ENCODE results near the gene ASH1L.

Gene ASH1L

DNA sequence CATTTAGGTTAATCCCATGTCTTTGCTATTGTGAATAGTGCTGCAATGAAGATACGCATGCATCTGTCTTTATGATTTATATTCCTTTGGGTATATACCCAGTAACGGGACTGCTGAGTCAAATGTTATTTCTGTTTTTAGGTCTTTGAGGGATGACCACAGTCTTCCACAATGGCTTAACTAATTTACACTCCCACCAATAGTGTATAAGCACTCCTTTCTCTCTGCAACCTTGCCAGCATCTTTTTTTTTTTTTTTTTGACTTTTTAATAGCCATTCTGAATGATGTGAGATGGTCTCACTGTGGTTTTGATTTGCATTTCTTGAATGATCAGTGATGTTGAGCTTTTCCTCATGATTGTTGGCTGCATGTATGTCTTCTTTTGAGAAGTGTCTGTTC, 33.5 kb downstream of the ASH1L start:
- Histone ChIP-seq H3K36me3 (ENCODE audit: control insufficient read depth in 4 of 4, insufficient read depth in 4 of 4, low read length in 3 of 4) (peaks cover 0 to 2% (median 1%) of the 10 kb centered on the region in 4 experiments), H3K27me3 (replicated peaks in 2 of 5; ENCODE audit: control insufficient read depth in 4 of 5, insufficient read depth in 5 of 5, low read length in 4 of 5) (no peaks in the 10 kb centered on the region), H3K27ac (ENCODE audit: insufficient read depth in 1 of 2, low read depth in 1 of 2, low read length in 2 of 2, poor library complexity in 1 of 2, severe bottlenecking in 2 of 2) (no peak overlapping the region), H3K9me3 (ENCODE audit: control extremely low read depth in 1 of 5, control insufficient read depth in 4 of 5, insufficient read depth in 2 of 5, low read depth in 1 of 5, low read length in 4 of 5) (no peaks in the 10 kb centered on the region), H3K4me3 (ENCODE audit: control insufficient read depth in 1 of 7, extremely low read depth in 1 of 7, insufficient read depth in 4 of 7, low read depth in 2 of 7, low read length in 6 of 7) (no peak overlapping the region), H3K4me1 (ENCODE audit: control extremely low read depth in 1 of 4, control insufficient read depth in 4 of 4, insufficient read depth in 4 of 4, low read length in 3 of 4) (peaks cover 0 to 6% (median 2%) of the 10 kb centered on the region in 4 experiments)
- ChIA-PET CTCF (no interaction called here), POLR2A (no interaction called here)
- DNase-seq: no peak
- WGBS (ENCODE audit: insufficient coverage): no CpG with 5 or more reads among the region's 2 CpGs

DNA sequence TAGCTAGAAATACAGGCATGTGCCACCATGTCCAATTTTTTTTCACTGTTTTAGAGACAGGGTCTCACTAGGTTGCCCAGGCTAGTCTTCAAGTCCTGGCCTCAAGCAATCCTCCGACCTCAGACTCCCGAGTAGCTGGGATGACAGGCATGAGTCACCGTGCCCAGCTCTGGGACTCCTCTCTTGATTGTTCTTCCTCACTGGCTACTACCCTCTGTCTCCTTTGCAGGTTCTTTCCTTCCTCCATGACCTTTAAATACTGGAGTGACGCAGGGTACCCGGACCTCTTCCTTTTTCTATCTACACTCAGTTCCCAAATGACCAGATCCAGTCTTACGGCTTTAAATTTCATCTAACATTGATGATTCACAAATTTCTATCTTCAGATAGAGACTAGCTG, 34.9 kb downstream of the ASH1L start:
- H3K9me3 ChIP-seq (ENCODE audit: control extremely low read depth in 1 of 5, control insufficient read depth in 4 of 5, insufficient read depth in 2 of 5, low read depth in 1 of 5, low read length in 4 of 5): no peaks in the 10 kb centered on the region
- POLR2A ChIA-PET: no interaction called here
- no peak overlapping the region for H3K27ac ChIP-seq (ENCODE audit: insufficient read depth in 1 of 2, low read depth in 1 of 2, low read length in 2 of 2, poor library complexity in 1 of 2, severe bottlenecking in 2 of 2)
- peaks cover 0 to 6% (median 2%) of the 10 kb centered on the region in 4 experiments for H3K4me1 ChIP-seq (ENCODE audit: control extremely low read depth in 1 of 4, control insufficient read depth in 4 of 4, insufficient read depth in 4 of 4, low read length in 3 of 4)
- WGBS (ENCODE audit: insufficient coverage): 87% methylated on average over 6 of the region's 6 CpGs
- H3K27me3 ChIP-seq (replicated peaks in 2 of 5; ENCODE audit: control insufficient read depth in 4 of 5, insufficient read depth in 5 of 5, low read length in 4 of 5): no peaks in the 10 kb centered on the region
- DNase-seq: no peak
- H3K36me3 ChIP-seq (ENCODE audit: control insufficient read depth in 4 of 4, insufficient read depth in 4 of 4, low read length in 3 of 4): peaks cover 0 to 2% (median 0%) of the 10 kb centered on the region in 4 experiments
- CTCF ChIA-PET: interaction anchor here (0.7 to 1.5 kb wide), 6 partner anchors 9 to 109 kb away, joined by 3 to 6 read pairs (median 4); no protein-coding TSS in a partner anchor
- H3K4me3 ChIP-seq (ENCODE audit: control insufficient read depth in 1 of 7, extremely low read depth in 1 of 7, insufficient read depth in 4 of 7, low read depth in 2 of 7, low read length in 6 of 7): no peak overlapping the region

DNA sequence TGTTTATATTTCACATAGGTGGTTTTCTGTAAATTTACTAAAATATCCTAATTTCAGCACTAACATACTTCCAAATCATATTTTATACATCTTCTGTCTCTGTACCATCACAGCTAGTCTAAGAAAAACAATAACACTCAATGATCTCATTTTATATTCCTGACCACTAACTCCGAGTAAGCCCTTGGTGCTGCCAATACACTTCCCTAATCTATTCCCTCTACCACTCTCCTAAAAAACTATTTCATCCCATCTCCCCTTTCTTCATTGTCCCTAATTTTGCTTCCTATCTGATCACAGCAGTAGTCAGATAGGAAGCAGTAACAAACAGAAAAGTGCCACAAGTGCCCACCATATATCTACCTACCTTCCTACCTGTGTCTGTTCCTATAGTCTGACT, 36.2 kb downstream of the ASH1L start:
- no peak for DNase-seq
- ChIA-PET CTCF (no interaction called here), POLR2A (no interaction called here)
- Histone ChIP-seq H3K36me3 (ENCODE audit: control insufficient read depth in 4 of 4, insufficient read depth in 4 of 4, low read length in 3 of 4) (peaks cover 0 to 2% (median under 1%) of the 10 kb centered on the region in 4 experiments), H3K27me3 (replicated peaks in 2 of 5; ENCODE audit: control insufficient read depth in 4 of 5, insufficient read depth in 5 of 5, low read length in 4 of 5) (no peaks in the 10 kb centered on the region), H3K9me3 (ENCODE audit: control extremely low read depth in 1 of 5, control insufficient read depth in 4 of 5, insufficient read depth in 2 of 5, low read depth in 1 of 5, low read length in 4 of 5) (no peaks in the 10 kb centered on the region), H3K4me1 (ENCODE audit: control extremely low read depth in 1 of 4, control insufficient read depth in 4 of 4, insufficient read depth in 4 of 4, low read length in 3 of 4) (peaks cover 0 to 6% (median 3%) of the 10 kb centered on the region in 4 experiments), H3K4me3 (ENCODE audit: control insufficient read depth in 1 of 7, extremely low read depth in 1 of 7, insufficient read depth in 4 of 7, low read depth in 2 of 7, low read length in 6 of 7) (no peak overlapping the region), H3K27ac (ENCODE audit: insufficient read depth in 1 of 2, low read depth in 1 of 2, low read length in 2 of 2, poor library complexity in 1 of 2, severe bottlenecking in 2 of 2) (no peak overlapping the region)
- 100% methylated on average over 1 of the region's 1 CpG for WGBS (ENCODE audit: insufficient coverage)

DNA sequence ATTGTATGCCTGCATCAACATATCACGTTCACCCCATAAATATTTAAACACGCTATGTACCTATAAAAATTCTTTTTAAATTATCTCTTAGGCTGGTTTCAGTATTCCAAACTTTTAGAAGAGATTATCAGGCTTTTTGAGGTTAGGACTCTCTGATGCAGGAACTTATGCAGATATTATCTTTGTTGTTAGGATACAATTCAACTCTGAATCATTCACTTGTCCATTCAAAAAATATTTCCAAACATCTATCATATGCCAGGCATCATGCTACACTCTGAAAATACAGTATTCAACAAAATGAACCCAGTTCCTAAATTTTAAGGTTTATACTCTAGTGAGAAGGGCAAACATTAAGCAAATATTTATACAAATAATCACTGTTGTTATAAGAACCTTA, 40.5 kb downstream of the ASH1L start:
- H3K36me3 ChIP-seq (ENCODE audit: control insufficient read depth in 4 of 4, insufficient read depth in 4 of 4, low read length in 3 of 4): peaks cover under 1 to 12% (median 9%) of the 10 kb centered on the region in 4 experiments
- no peak overlapping the region for H3K4me3 ChIP-seq (ENCODE audit: control insufficient read depth in 1 of 7, extremely low read depth in 1 of 7, insufficient read depth in 4 of 7, low read depth in 2 of 7, low read length in 6 of 7)
- H3K9me3 ChIP-seq (ENCODE audit: control extremely low read depth in 1 of 5, control insufficient read depth in 4 of 5, insufficient read depth in 2 of 5, low read depth in 1 of 5, low read length in 4 of 5): no peaks in the 10 kb centered on the region
- no CpG with 5 or more reads among the region's 2 CpGs for WGBS (ENCODE audit: insufficient coverage)
- ChIA-PET POLR2A (no interaction called here), CTCF (interaction anchor here (2.1 kb wide), 1 partner anchor 8 kb away, joined by 4 read pairs; no protein-coding TSS in a partner anchor)
- H3K27me3 ChIP-seq (replicated peaks in 2 of 5; ENCODE audit: control insufficient read depth in 4 of 5, insufficient read depth in 5 of 5, low read length in 4 of 5): no peaks in the 10 kb centered on the region
- no peak overlapping the region for H3K27ac ChIP-seq (ENCODE audit: insufficient read depth in 1 of 2, low read depth in 1 of 2, low read length in 2 of 2, poor library complexity in 1 of 2, severe bottlenecking in 2 of 2)
- DNase-seq: no peak
- peaks cover 0 to 3% (median 1%) of the 10 kb centered on the region in 4 experiments for H3K4me1 ChIP-seq (ENCODE audit: control extremely low read depth in 1 of 4, control insufficient read depth in 4 of 4, insufficient read depth in 4 of 4, low read length in 3 of 4)

DNA sequence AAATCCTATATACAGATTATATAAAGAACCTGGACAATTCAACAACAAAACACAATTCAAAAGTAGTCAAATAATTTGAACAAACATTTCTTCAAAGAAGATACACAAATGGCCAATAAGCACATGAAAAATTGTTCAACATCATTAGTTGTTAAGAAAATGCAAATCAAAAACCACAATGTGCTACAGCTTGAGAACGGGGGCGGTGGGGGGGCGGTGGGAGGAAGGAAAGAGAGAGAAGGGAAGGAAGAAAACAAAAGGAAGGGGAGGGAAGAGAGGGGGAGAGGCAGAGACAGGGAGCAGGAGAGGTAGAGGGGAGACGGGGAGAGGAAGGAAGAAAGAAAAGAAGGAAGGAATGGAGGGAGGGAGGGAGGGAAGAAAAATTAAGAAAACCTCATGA, 44.1 kb downstream of the ASH1L start:
- ChIA-PET CTCF (interaction anchor here (0.7 kb wide), 1 partner anchor 17 kb away, joined by 3 read pairs; no protein-coding TSS in a partner anchor), POLR2A (interaction anchor here (0.6 kb wide), 1 partner anchor 17 kb away, joined by 3 read pairs; no protein-coding TSS in a partner anchor)
- WGBS (ENCODE audit: insufficient coverage): 0% methylated on average over 1 of the region's 4 CpGs

DNA sequence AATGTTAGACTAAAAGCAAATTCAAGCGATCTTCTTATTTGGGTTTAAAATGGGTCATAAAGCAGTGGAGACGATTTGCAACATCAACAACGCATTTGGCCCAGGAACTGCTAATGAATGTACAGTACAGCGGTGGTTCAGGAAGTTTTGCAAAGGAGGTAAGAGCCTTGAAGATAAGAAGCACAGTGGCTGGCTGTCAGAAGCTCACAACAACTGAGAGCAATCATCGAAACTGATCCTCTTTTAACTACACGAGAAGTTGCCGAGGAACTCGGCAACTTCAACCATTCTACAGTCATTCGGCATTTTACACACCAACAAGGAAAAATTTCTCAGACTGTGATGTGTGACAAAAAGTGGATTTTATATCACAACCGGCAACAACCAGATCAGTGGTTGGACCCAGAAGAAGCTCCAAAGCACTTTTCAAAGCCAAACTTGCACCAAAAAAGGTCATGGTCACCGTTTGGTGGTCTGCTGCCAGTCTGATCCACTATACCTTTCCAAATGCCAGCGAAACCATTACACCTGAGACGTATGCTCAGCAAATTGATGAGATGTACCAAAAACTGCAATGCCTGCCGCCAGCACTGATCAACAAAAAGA, 47.9 kb downstream of the ASH1L start:
- CTCF ChIA-PET: interaction anchor here (1.0 to 1.4 kb wide), 4 partner anchors 10 to 102 kb away, joined by 3 to 6 read pairs (median 3); no protein-coding TSS in a partner anchor
- Histone ChIP-seq H3K9me3 (ENCODE audit: control extremely low read depth in 1 of 5, control insufficient read depth in 4 of 5, insufficient read depth in 2 of 5, low read depth in 1 of 5, low read length in 4 of 5) (no peaks in the 10 kb centered on the region), H3K27me3 (replicated peaks in 2 of 5; ENCODE audit: control insufficient read depth in 4 of 5, insufficient read depth in 5 of 5, low read length in 4 of 5) (no peaks in the 10 kb centered on the region), H3K36me3 (ENCODE audit: control insufficient read depth in 4 of 4, insufficient read depth in 4 of 4, low read length in 3 of 4) (peaks cover 4 to 12% (median 5%) of the 10 kb centered on the region in 4 experiments), H3K27ac (ENCODE audit: insufficient read depth in 1 of 2, low read depth in 1 of 2, low read length in 2 of 2, poor library complexity in 1 of 2, severe bottlenecking in 2 of 2) (peak overlapping the region in 1 of 2 experiments; percentile 50), H3K4me1 (ENCODE audit: control extremely low read depth in 1 of 4, control insufficient read depth in 4 of 4, insufficient read depth in 4 of 4, low read length in 3 of 4) (peaks cover 0 to 10% (median 4%) of the 10 kb centered on the region in 4 experiments), H3K4me3 (ENCODE audit: control insufficient read depth in 1 of 7, extremely low read depth in 1 of 7, insufficient read depth in 4 of 7, low read depth in 2 of 7, low read length in 6 of 7) (no peak overlapping the region)
- POLR2A ChIA-PET: no interaction called here
- peak; percentile 18 to 67 (median 48) for DNase-seq
- WGBS (ENCODE audit: insufficient coverage): 63% methylated on average over 8 of the region's 14 CpGs

More for the DNA sequence above, 44.1 kb downstream of the ASH1L start:
- Histone ChIP-seq H3K27me3 (replicated peaks in 2 of 5; ENCODE audit: control insufficient read depth in 4 of 5, insufficient read depth in 5 of 5, low read length in 4 of 5) (no peaks in the 10 kb centered on the region), H3K4me3 (ENCODE audit: control insufficient read depth in 1 of 7, extremely low read depth in 1 of 7, insufficient read depth in 4 of 7, low read depth in 2 of 7, low read length in 6 of 7) (no peak overlapping the region), H3K27ac (ENCODE audit: insufficient read depth in 1 of 2, low read depth in 1 of 2, low read length in 2 of 2, poor library complexity in 1 of 2, severe bottlenecking in 2 of 2) (no peak overlapping the region), H3K4me1 (ENCODE audit: control extremely low read depth in 1 of 4, control insufficient read depth in 4 of 4, insufficient read depth in 4 of 4, low read length in 3 of 4) (peaks cover 0 to 11% (median 4%) of the 10 kb centered on the region in 4 experiments), H3K36me3 (ENCODE audit: control insufficient read depth in 4 of 4, insufficient read depth in 4 of 4, low read length in 3 of 4) (peaks cover 2 to 13% (median 9%) of the 10 kb centered on the region in 4 experiments), H3K9me3 (ENCODE audit: control extremely low read depth in 1 of 5, control insufficient read depth in 4 of 5, insufficient read depth in 2 of 5, low read depth in 1 of 5, low read length in 4 of 5) (no peaks in the 10 kb centered on the region)
- DNase-seq: no peak

DNA sequence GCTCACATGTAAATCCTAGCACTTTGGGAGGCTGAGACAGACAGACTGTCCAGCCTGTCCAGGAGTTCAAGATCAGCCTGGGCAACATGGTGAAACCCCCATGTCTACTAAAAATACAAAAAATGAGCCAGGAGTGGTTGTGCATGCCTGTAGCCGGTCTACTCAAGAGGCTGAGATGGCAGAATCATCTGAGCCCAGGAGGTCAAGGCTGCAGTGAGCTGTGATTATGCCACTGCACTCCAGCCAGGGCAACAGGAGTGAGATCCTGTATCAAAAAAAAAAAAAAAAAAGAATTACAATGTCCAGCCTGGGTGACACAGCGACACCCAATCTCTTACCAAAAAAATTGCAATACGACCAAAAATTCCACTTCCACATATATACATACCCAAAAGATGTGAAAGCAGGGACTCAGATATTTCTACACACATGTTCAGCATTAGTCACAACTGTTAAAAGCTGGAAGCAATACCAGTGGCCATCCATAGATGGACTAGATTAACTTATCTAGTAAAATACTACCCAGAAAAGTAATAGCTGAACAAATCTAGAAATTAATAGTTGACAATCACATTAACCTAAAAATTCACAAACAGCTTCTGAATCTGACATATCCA, 49.2 kb downstream of the ASH1L start:
- peak in 2 of 3 donors; percentile 28 to 43 for DNase-seq
- Histone ChIP-seq H3K9me3 (ENCODE audit: control extremely low read depth in 1 of 5, control insufficient read depth in 4 of 5, insufficient read depth in 2 of 5, low read depth in 1 of 5, low read length in 4 of 5) (no peaks in the 10 kb centered on the region), H3K4me1 (ENCODE audit: control extremely low read depth in 1 of 4, control insufficient read depth in 4 of 4, insufficient read depth in 4 of 4, low read length in 3 of 4) (peaks cover 0 to 9% (median 4%) of the 10 kb centered on the region in 4 experiments), H3K4me3 (ENCODE audit: control insufficient read depth in 1 of 7, extremely low read depth in 1 of 7, insufficient read depth in 4 of 7, low read depth in 2 of 7, low read length in 6 of 7) (no peak overlapping the region), H3K27me3 (replicated peaks in 2 of 5; ENCODE audit: control insufficient read depth in 4 of 5, insufficient read depth in 5 of 5, low read length in 4 of 5) (no peaks in the 10 kb centered on the region), H3K36me3 (ENCODE audit: control insufficient read depth in 4 of 4, insufficient read depth in 4 of 4, low read length in 3 of 4) (peaks cover 2 to 9% (median 4%) of the 10 kb centered on the region in 4 experiments), H3K27ac (ENCODE audit: insufficient read depth in 1 of 2, low read depth in 1 of 2, low read length in 2 of 2, poor library complexity in 1 of 2, severe bottlenecking in 2 of 2) (no peak overlapping the region)
- POLR2A ChIA-PET: no interaction called here
- CTCF ChIA-PET: interaction anchor here (1.3 to 1.4 kb wide), 3 partner anchors 9 to 101 kb away, joined by 3 to 6 read pairs (median 3); no protein-coding TSS in a partner anchor
- 93% methylated on average over 3 of the region's 3 CpGs for WGBS (ENCODE audit: insufficient coverage)
